NAMALWA (cell line): Measurements from ENCODE around the gene RPTOR.

Experiments used
- DNase-seq: peaks from one replicate; pipeline ENCODE4 v3.0.0-alpha.2; 2015; ENCODE audit warnings: low spot score

Gene RPTOR

GRCh38 chr17:80848449-80849102 lies 303.9 kb downstream of the RPTOR start:
- DNase-seq: no peak

GRCh38 chr17:80849119-80849518 lies 304.5 kb downstream of the RPTOR start:
- DNase-seq: no peak

GRCh38 chr17:80850109-80850508 lies 305.5 kb downstream of the RPTOR start:
- DNase-seq: no peak

GRCh38 chr17:80850817-80851216 lies 306.2 kb downstream of the RPTOR start:
- DNase-seq: no peak

- DNase-seq: no peak
Measured at GRCh38 chr17:80851277-80851925, 306.8 kb downstream of the RPTOR start.

GRCh38 chr17:80852476-80853015 lies 307.9 kb downstream of the RPTOR start:
- no peak for DNase-seq

- DNase-seq: no peak
Measured at GRCh38 chr17:80853076-80853475, 308.4 kb downstream of the RPTOR start.

- no peak for DNase-seq
Measured at GRCh38 chr17:80854220-80854619, 309.6 kb downstream of the RPTOR start.

GRCh38 chr17:80855196-80855947 lies 310.7 kb downstream of the RPTOR start:
- DNase-seq: no peak

- DNase-seq: no peak
Measured at GRCh38 chr17:80855948-80856862, 311.6 kb downstream of the RPTOR start.

- no peak for DNase-seq
Measured at GRCh38 chr17:80856863-80857755, 312.5 kb downstream of the RPTOR start.

- DNase-seq: no peak
Measured at GRCh38 chr17:80857756-80858171, 313.1 kb downstream of the RPTOR start.

GRCh38 chr17:80858301-80859001 lies 313.8 kb downstream of the RPTOR start:
- no peak for DNase-seq

GRCh38 chr17:80859002-80859941 lies 314.6 kb downstream of the RPTOR start:
- no peak for DNase-seq

- no peak for DNase-seq
Measured at GRCh38 chr17:80860101-80860671, 315.5 kb downstream of the RPTOR start.

- no peak for DNase-seq
Measured at GRCh38 chr17:80860703-80861417, 316.2 kb downstream of the RPTOR start.

GRCh38 chr17:80861418-80861815 lies 316.8 kb downstream of the RPTOR start:
- no peak for DNase-seq

GRCh38 chr17:80861892-80862291 lies 317.3 kb downstream of the RPTOR start:
- DNase-seq: peak; percentile 19
